OCI-LY7 (cell line): ENCODE results near the gene AP1S1. TPM values are rescaled to one million over a fixed set of nuclear protein-coding genes. Genes with fewer than 3 reads are reported as not detected.
A peak's percentile ranks its signal among the peaks of the same experiment; 100 is the strongest.
"Not testable (repeated sequence)": the region's sequence is repeated elsewhere in the genome, so short reads cannot be mapped to it uniquely, and the experiment has no call there.

Experiments
- Bru-seq: library from RNA; stranded (reverse); fragments of 400-500 nt; gene quantifications from one replicate; lab custom pipeline; 2021; lab: Mats Ljungman, UMichigan
- BruChase-seq, 2 experiments: library from RNA; stranded (reverse); fragments of 400-500 nt; gene quantifications; one replicate each; lab custom pipeline; 2021; lab: Mats Ljungman, UMichigan
- BruUV-seq: library from RNA; stranded (reverse); fragments of 400-500 nt; replicated peaks from 2 replicates; lab custom pipeline; 2021; lab: Mats Ljungman, UMichigan
- CTCF ChIA-PET: fragments of 300-600 bp; sonication (Branson Sonifier 250); formaldehyde crosslinking; loops from one replicate; lab custom pipeline; 2022; ENCODE audit warnings: antibody characterized with exemption; ENCODE audit not compliant: unreplicated experiment; lab: Charles Lee
- POLR2A ChIA-PET: fragments of 300-600 bp; sonication (Branson Sonifier 250); formaldehyde crosslinking; loops from one replicate; lab custom pipeline; 2022; ENCODE audit warnings: antibody characterized with exemption; lab: Charles Lee
- DNase-seq: peaks from one replicate; pipeline ENCODE4 v3.0.0-alpha.2; 2015; ENCODE audit warnings: low spot score
- H2AFZ ChIP-seq: fragments of 200-600 bp; sonication (generic), shearing (Covaris generic); 2 replicates; pipeline ENCODE4 v1.6.1; 2014; ENCODE audit warnings: mild to moderate bottlenecking, antibody characterized with exemption, low read length, moderate library complexity
- H3K27ac ChIP-seq: fragments of 200-600 bp; sonication (generic); 2 replicates; pipeline ENCODE4 v1.5.1; 2014; ENCODE audit warnings: mixed run types, low read depth, mild to moderate bottlenecking, moderate library complexity, low read length, inconsistent platforms; ENCODE audit not compliant: poor library complexity, severe bottlenecking
- H3K36me3 ChIP-seq: fragments of 200-600 bp; sonication (generic); 2 replicates; pipeline ENCODE4 v1.6.1; 2014; ENCODE audit warnings: mild to moderate bottlenecking, antibody characterized with exemption, low read length, moderate library complexity, mixed read lengths; ENCODE audit not compliant: insufficient read depth
- H3K4me1 ChIP-seq: fragments of 200-600 bp; sonication (generic); 2 replicates; pipeline ENCODE4 v1.5.1; 2014; ENCODE audit warnings: mild to moderate bottlenecking, low read length; ENCODE audit not compliant: insufficient read depth, poor library complexity, severe bottlenecking
- H3K4me2 ChIP-seq: fragments of 200-600 bp; sonication (generic); 2 replicates; pipeline ENCODE4 v1.6.1; 2014; ENCODE audit warnings: mild to moderate bottlenecking, low read length
- H3K4me3 ChIP-seq: fragments of 200-600 bp; sonication (generic); 2 replicates; pipeline ENCODE4 v1.5.1; 2014; ENCODE audit warnings: mild to moderate bottlenecking, low read depth, low read length; ENCODE audit not compliant: poor library complexity, severe bottlenecking
- H3K79me2 ChIP-seq: fragments of 200-600 bp; sonication (generic); 2 replicates; pipeline ENCODE4 v1.6.1; 2016; ENCODE audit warnings: low read depth, mild to moderate bottlenecking, low read length, moderate library complexity, mixed read lengths; ENCODE audit not compliant: insufficient read depth
- H3K9me2 ChIP-seq: fragments of 200-600 bp; sonication (generic); 2 replicates; pipeline ENCODE4 v1.6.1; 2016; ENCODE audit warnings: mild to moderate bottlenecking, low read length, mixed read lengths; ENCODE audit not compliant: insufficient read depth
- H3K9me3 ChIP-seq: fragments of 200-600 bp; sonication (generic); 2 replicates; pipeline ENCODE4 v1.6.1; 2014; ENCODE audit warnings: mild to moderate bottlenecking, mixed run types, low read length, mixed read lengths
- H4K20me1 ChIP-seq: fragments of 200-600 bp; sonication (generic); 2 replicates; pipeline ENCODE4 v1.6.1; 2014; ENCODE audit warnings: mild to moderate bottlenecking, antibody characterized with exemption, low read length, moderate library complexity, mixed read lengths; ENCODE audit not compliant: insufficient read depth
- CTCF ChIP-seq: fragments of 200-600 bp; sonication (generic); conservative IDR thresholded peaks from 2 replicates; pipeline ENCODE4 v1.5.1; 2014; ENCODE audit warnings: mild to moderate bottlenecking, antibody characterized with exemption, low read length, moderate library complexity, mixed read lengths
- EZH2phosphoT487 ChIP-seq: fragments of 200-600 bp; sonication (generic); IDR thresholded peaks from 2 replicates; pipeline ENCODE4 v1.6.1; 2018; ENCODE audit warnings: low read depth, borderline replicate concordance, mild to moderate bottlenecking, mixed run types, antibody characterized with exemption, low read length, moderate library complexity, mixed read lengths
- intact Hi-C: fragments of 100-400 bp; cut with micrococcal nuclease; formaldehyde crosslinking; loops from one replicate; pipeline ENCODE4 v1.10.0; 2022; ENCODE audit not compliant: unreplicated experiment
- long read RNA-seq: library from polyadenylated mRNA; stranded (forward); transcript quantifications from one replicate; pipeline ENCODE4 v2.0.0, GENCODE V29; 2022
- total RNA-seq, 2 experiments: library from RNA; depleted of rRNA in 1 of 2; stranded (reverse); fragments of >200 nt in 1 of 2; shearing (Covaris generic) in 1 of 2; gene quantifications; 2 replicates each; pipeline ENCODE4 v1.2.3, GENCODE V29; 2014 to 2022

The AP1S1 gene
- total RNA-seq (2014; rRNA removed; shearing (Covaris generic)) (57.9 and 88.0 TPM in 2 replicates), total RNA-seq (2022) (58.3 and 67.3 TPM in 2 replicates), Bru-seq, nascent RNA (percentile 54 among the genes with signal in this experiment), BruChase-seq, experiment 1, labeled RNA remaining after a 6-hour chase (percentile 71 among the genes with signal in this experiment), BruChase-seq, experiment 2, labeled RNA remaining after a 2-hour chase (percentile 61 among the genes with signal in this experiment)
- long read RNA-seq, transcript AP1S1-201 (5 exons, 1,303 nt), result major isoform, 17 of 19 reads
- long read RNA-seq, partial matches to known transcripts, result 1 of 19 reads
- long read RNA-seq, other reads (novel, unspliced or antisense), result 1 of 19 reads

- no TSS peak for BruUV-seq
- ChIA-PET CTCF (no interaction called here), POLR2A (interaction anchor here (0.6 kb wide), 1 partner anchor 711 kb away, joined by 3 read pairs; no protein-coding TSS in a partner anchor)
- no peaks in the 10 kb centered on the region for H3K9me2 ChIP-seq
- H3K4me3 ChIP-seq, result peak within 1 kb of the TSS; percentile 94
- H3K9me3 ChIP-seq, result no peaks in the 10 kb centered on the region
- DNase-seq, result peak; percentile 95
- H3K4me1 ChIP-seq, result peaks cover 15% of the 10 kb centered on the region
- H3K4me2 ChIP-seq, result peak within 1 kb of the TSS; percentile 71
- intact Hi-C loops, result no loop called here
- no peaks in the 10 kb centered on the region for H3K36me3 ChIP-seq
- no peaks in the 10 kb centered on the region for H4K20me1 ChIP-seq
- TF ChIP-seq EZH2phosphoT487, result no peak
- TF ChIP-seq CTCF, result no peak
- no peaks in the 10 kb centered on the region for H3K79me2 ChIP-seq
- H2AFZ ChIP-seq, result peak within 1 kb of the TSS; percentile 77
- H3K27ac ChIP-seq, result peak within 1 kb of the TSS; percentile 16
These were observed at the start of gene AP1S1 for GRCh38 chr7:101153969-101154692. Gene AP1S1 (plus strand): TSS chr7:101154476. CDS start chr7:101154515, 39 bp downstream.

GRCh38 chr7:101104799-101105198 lies 49.5 kb upstream of the AP1S1 start:
- Histone ChIP-seq H3K4me2 (no peak overlapping the region), H3K9me3 (no peaks in the 10 kb centered on the region), H3K36me3 (no peaks in the 10 kb centered on the region), H2AFZ (no peak overlapping the region), H3K9me2 (no peaks in the 10 kb centered on the region), H3K4me1 (no peaks in the 10 kb centered on the region), H3K79me2 (no peaks in the 10 kb centered on the region), H4K20me1 (no peaks in the 10 kb centered on the region), H3K4me3 (no peak overlapping the region), H3K27ac (no peak overlapping the region)
- no TSS peak for BruUV-seq
- intact Hi-C loops, result no loop called here
- CTCF ChIA-PET, result no interaction called here
- no peak for DNase-seq
- no peak for TF ChIP-seq EZH2phosphoT487
- TF ChIP-seq CTCF, result no peak
- POLR2A ChIA-PET, result no interaction called here

- BruUV-seq, result not testable (repeated sequence)
These were observed 49.0 kb upstream of the AP1S1 start for GRCh38 chr7:101105248-101105647.

More at GRCh38 chr7:101105248-101105647, 49.0 kb upstream of the AP1S1 start:
- H3K4me1 ChIP-seq, POLR2A ChIA-PET, H3K9me2 ChIP-seq, H3K4me2 ChIP-seq, intact Hi-C loops, H3K4me3 ChIP-seq, H3K9me3 ChIP-seq, H3K36me3 ChIP-seq, H3K27ac ChIP-seq, H4K20me1 ChIP-seq, DNase-seq, CTCF ChIA-PET, H2AFZ ChIP-seq, H3K79me2 ChIP-seq: not testable (repeated sequence)
